Sigmoid colon (tissue), 7 donors: ENCODE measurements around the gene NRG4. TPM values are rescaled to one million over a fixed set of nuclear protein-coding genes. Genes with fewer than 3 reads are reported as not detected.

Source experiments
- DNase-seq: peaks from one replicate; pipeline ENCODE4 v3.0.0-alpha.2; 2019
- H3K27ac ChIP-seq, 4 donors: fragments of 200-600 bp; sonication (generic); one replicate each; pipeline ENCODE4 v1.5.1; 2016 to 2019; ENCODE audit warnings: mild to moderate bottlenecking in 1 of 4
- H3K27me3 ChIP-seq, 3 donors: fragments of 200-600 bp; sonication (generic); one replicate each; pipeline ENCODE4 v1.5.1; 2019; ENCODE audit warnings: mild to moderate bottlenecking in 1 of 3
- H3K36me3 ChIP-seq, 4 donors: fragments of 200-600 bp; sonication (generic); one replicate each; pipeline ENCODE4 v1.5.1; 2016 to 2019
- H3K4me1 ChIP-seq, 4 donors: fragments of 200-600 bp; sonication (generic); one replicate each; pipeline ENCODE4 v1.5.1; 2017 to 2019
- H3K4me3 ChIP-seq, 4 donors: fragments of 200-600 bp; sonication (generic); one replicate each; pipeline ENCODE4 v1.5.1; 2017 to 2019; ENCODE audit warnings: mild to moderate bottlenecking in 2 of 4, moderate library complexity in 1 of 4
- H3K9me3 ChIP-seq, 4 donors: fragments of 200-600 bp in 3 of 4; sonication (generic) in 3 of 4; one replicate each; pipeline versions ENCODE4 v1.5.1 to v1.6.1; 2013 to 2019
- EP300 ChIP-seq, 4 donors: sonication (generic); formaldehyde crosslinking; IDR thresholded peaks; one replicate each; pipeline ENCODE4 v1.6.1; 2017; ENCODE audit warnings: antibody characterized with exemption in 4 of 4
- POLR2A ChIP-seq, 2 donors: fragments of 450-650 bp; IDR thresholded peaks; one replicate each; pipeline ENCODE4 v1.6.1; 2016; ENCODE audit warnings: antibody characterized with exemption in 2 of 2, mild to moderate bottlenecking in 2 of 2, moderate library complexity in 2 of 2
- POLR2AphosphoS5 ChIP-seq, 4 donors: sonication (generic); formaldehyde crosslinking; IDR thresholded peaks; one replicate each; pipeline ENCODE4 v1.6.1; 2017; ENCODE audit warnings: antibody characterized with exemption in 4 of 4
- intact Hi-C: fragments of 100-400 bp; cut with DNase I; formaldehyde crosslinking; loops from one replicate; pipeline ENCODE4 v1.15.1; 2023
- polyA plus RNA-seq, 3 donors: library from polyadenylated mRNA; stranded (reverse); fragments of 200-250 nt; gene quantifications; one replicate each; pipeline ENCODE4 v1.2.3, GENCODE V29; 2013
- small RNA-seq, 3 donors: library from RNA; depleted of rRNA; stranded (forward); fragments of <200 nt; gene quantifications; one replicate each; pipeline ENCODE3, GENCODE V24; 2016
- total RNA-seq, 4 donors: library from RNA; depleted of rRNA; stranded (reverse); fragments of >200 nt; gene quantifications; one replicate each; pipeline ENCODE4 v1.1.0, GENCODE V29; 2016
- TF ChIP-seq, protein P1 (sequence below), 4 experiments: fragments of 450-650 bp in 3 of 4; fragments of 200-600 bp in 1 of 4; IDR thresholded peaks; one replicate each; pipeline ENCODE4 v1.5.1; 2016 to 2019; ENCODE audit warnings: antibody characterized with exemption in 4 of 4, mild to moderate bottlenecking in 3 of 4, moderate library complexity in 2 of 4
- donor health status: healthy with polysubstance abuse.
- donor health status: Bipolar disorder and iron deficiency.
- donor health status: healthy.

The NRG4 gene
- total and polyA plus RNA-seq, 7 donors: 0.76 to 3.9 (median 3.0) TPM; not detected in 4

DNA sequence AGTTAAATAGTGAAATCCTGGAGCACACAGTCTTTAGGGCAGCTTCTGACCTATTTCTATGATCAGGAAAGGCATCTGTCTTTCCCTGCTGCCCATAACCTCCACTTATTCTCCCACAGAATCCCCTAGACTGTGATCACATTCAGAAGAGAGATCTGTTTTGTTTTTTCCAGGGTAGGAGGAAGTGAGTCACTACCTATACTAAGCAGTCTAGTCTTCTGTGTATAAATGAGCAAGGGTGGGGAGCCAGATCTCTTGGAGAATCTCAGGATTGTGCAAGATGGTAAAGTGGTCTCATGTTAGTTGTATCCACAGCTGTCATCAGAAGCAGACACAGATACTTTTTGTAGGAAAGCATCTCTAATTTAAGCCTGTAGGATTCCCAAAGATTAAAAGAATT, 120.3 kb downstream of the NRG4 start:
- DNase-seq: no peak
- no peak for TF ChIP-seq EP300 (IDR thresholded peaks at IDR 0.05)
- no peak for TF ChIP-seq POLR2AphosphoS5 (IDR thresholded peaks at IDR 0.05)
- TF ChIP-seq, protein P1, sequence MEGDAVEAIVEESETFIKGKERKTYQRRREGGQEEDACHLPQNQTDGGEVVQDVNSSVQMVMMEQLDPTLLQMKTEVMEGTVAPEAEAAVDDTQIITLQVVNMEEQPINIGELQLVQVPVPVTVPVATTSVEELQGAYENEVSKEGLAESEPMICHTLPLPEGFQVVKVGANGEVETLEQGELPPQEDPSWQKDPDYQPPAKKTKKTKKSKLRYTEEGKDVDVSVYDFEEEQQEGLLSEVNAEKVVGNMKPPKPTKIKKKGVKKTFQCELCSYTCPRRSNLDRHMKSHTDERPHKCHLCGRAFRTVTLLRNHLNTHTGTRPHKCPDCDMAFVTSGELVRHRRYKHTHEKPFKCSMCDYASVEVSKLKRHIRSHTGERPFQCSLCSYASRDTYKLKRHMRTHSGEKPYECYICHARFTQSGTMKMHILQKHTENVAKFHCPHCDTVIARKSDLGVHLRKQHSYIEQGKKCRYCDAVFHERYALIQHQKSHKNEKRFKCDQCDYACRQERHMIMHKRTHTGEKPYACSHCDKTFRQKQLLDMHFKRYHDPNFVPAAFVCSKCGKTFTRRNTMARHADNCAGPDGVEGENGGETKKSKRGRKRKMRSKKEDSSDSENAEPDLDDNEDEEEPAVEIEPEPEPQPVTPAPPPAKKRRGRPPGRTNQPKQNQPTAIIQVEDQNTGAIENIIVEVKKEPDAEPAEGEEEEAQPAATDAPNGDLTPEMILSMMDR (IDR thresholded peaks at IDR 0.05): no peak
- TF ChIP-seq POLR2A (IDR thresholded peaks at IDR 0.05): no peak
- intact Hi-C loops: no loop called here
- Histone ChIP-seq H3K4me3 (no peak overlapping the region), H3K9me3 (no peaks in the 10 kb centered on the region), H3K27me3 (no peaks in the 10 kb centered on the region), H3K36me3 (peaks cover 0 to 21% (median 4%) of the 10 kb centered on the region in 4 donors), H3K4me1 (peaks cover 0 to 6% (median 0%) of the 10 kb centered on the region in 4 donors), H3K27ac (peak overlapping the region in 1 of 4 donors; percentile 22)

Small RNAs within 50 kb of the gene (small RNA-seq; reads per million reads assigned to genes)
- 0 reads per million in 3 donors for gene RN7SL510P

Other genes with a start within 250 kb of the NRG4 start
- gene UBE2Q2, start 169.0 kb downstream of the NRG4 start, total RNA-seq: 100 to 1,000 TPM in 1 of 4 donors, 10 to 100 TPM in 3; 69.5 to 101 (median 97.9) TPM
- 10 to 100 TPM; 16.9 to 29.4 (median 18.0) TPM for gene UBE2Q2, start 169.0 kb downstream of the NRG4 start, polyA plus RNA-seq
- gene FBXO22, start 108.5 kb downstream of the NRG4 start, total RNA-seq: 10 to 100 TPM; 12.2 to 18.6 (median 14.9) TPM
- gene FBXO22, start 108.5 kb downstream of the NRG4 start, polyA plus RNA-seq: 10 to 100 TPM; 10.8 to 21.5 (median 15.7) TPM
- under 1 TPM in 1 of 4 donors, not detected in 3; 0.27 TPM for gene TMEM266, start 47.6 kb upstream of the NRG4 start, total RNA-seq
- 1 to 10 TPM in 1 of 3 donors, not detected in 2; 1.1 TPM for gene TMEM266, start 47.6 kb upstream of the NRG4 start, polyA plus RNA-seq